ENCODE measurements around the gene RGS3. TPM values are rescaled to one million over a fixed set of nuclear protein-coding genes. Genes with fewer than 3 reads are reported as not detected.

Gene RGS3
- total and polyA plus RNA-seq, 2 of the 13 experiments (the other 11 are each of a cell fraction or from before 2014, with no cell fraction given) = 17.1 to 28.8 TPM

DNA sequence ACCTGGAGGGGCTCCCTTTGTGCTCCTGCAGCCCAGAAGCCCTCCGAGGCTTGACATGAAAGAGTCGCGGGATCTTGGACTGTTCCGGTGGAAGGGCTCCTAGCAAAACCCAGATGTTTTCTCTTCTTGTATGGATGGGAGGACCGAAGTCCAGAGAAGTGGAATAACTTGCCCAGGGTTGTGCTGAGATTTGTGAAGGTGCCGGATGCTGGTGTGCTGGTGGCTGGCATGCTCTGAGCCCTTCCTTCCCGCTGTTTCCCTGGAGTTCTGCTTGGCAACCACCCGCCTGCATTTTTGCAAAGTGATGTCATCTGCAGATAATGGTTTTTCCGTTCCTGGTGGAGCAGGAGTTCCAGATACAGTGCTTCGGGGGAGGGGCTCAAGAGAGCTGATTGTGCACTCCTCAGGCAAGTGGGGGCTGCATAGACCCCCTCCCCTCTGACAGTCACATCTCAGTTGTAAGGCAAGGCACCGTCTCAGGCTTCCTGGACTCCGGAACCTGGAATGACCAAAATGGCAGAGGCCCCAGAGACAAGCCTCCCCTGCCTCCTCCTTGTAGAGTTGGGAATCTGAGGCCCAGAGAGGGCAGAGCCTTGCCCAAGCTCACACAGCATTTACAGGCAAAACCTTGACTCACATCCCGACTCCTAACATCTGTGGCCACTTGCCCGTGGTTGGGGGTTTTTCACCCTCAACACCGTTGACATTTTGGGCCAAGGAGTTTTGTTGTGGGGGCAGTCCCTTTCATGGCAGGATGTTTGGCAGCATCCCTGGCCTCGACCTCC lies 157.0 kb downstream of the RGS3 start (continued):
- TF ChIP-seq RFXAP (CRISPR knock-in tag; IDR thresholded peaks at IDR 0.05; ENCODE audit: borderline replicate concordance) (0 out of 2 replicates have a peak, but pooled peaks have one; percentile 44), ZNF292 (CRISPR knock-in tag; IDR thresholded peaks at IDR 0.05; ENCODE audit: borderline replicate concordance, low read depth) (no peak), ERF (CRISPR knock-in tag; IDR thresholded peaks at IDR 0.05) (peak; percentile 23; the same call in 1 of the 2 replicates), ZNF768 (CRISPR knock-in tag; IDR thresholded peaks at IDR 0.05) (peak; percentile 99), NCOA2 (CRISPR knock-in tag; IDR thresholded peaks at IDR 0.05) (no peak; the same call in 1 of the 2 replicates), ELF3 (CRISPR knock-in tag; IDR thresholded peaks at IDR 0.05) (peak; percentile 73), ZFP62 (CRISPR knock-in tag; IDR thresholded peaks at IDR 0.05) (no peak), ZNF782 (CRISPR knock-in tag; IDR thresholded peaks at IDR 0.05; ENCODE audit: borderline replicate concordance) (no peak), RNF2 (conservative IDR thresholded peaks at IDR 0.05; ENCODE audit: low read depth) (no peak), ZNF75D (CRISPR knock-in tag; IDR thresholded peaks at IDR 0.05; ENCODE audit: borderline replicate concordance) (no peak), ZBTB7A (CRISPR knock-in tag; IDR thresholded peaks at IDR 0.05) (0 out of 2 replicates have a peak, but pooled peaks have one; percentile 28), HES4 (CRISPR knock-in tag; IDR thresholded peaks at IDR 0.05; ENCODE audit: borderline replicate concordance) (no peak), WIZ (CRISPR knock-in tag; IDR thresholded peaks at IDR 0.05) (no peak), ZNF644 (CRISPR knock-in tag; IDR thresholded peaks at IDR 0.05; ENCODE audit: low read depth) (0 out of 2 replicates have a peak, but pooled peaks have one; percentile 23), HOXD1 (CRISPR knock-in tag; IDR thresholded peaks at IDR 0.05) (no peak), ZNF143 (CRISPR knock-in tag; IDR thresholded peaks at IDR 0.05) (no peak), MTA3 (CRISPR knock-in tag; IDR thresholded peaks at IDR 0.05) (no peak), GATAD1 (CRISPR knock-in tag; IDR thresholded peaks at IDR 0.05) (no peak; the same call in 1 of the 2 replicates), ZNF841 (CRISPR knock-in tag; IDR thresholded peaks at IDR 0.05; ENCODE audit: borderline replicate concordance) (no peak)
- TF ChIP-seq, protein P1, sequence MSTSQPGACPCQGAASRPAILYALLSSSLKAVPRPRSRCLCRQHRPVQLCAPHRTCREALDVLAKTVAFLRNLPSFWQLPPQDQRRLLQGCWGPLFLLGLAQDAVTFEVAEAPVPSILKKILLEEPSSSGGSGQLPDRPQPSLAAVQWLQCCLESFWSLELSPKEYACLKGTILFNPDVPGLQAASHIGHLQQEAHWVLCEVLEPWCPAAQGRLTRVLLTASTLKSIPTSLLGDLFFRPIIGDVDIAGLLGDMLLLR (CRISPR knock-in tag; IDR thresholded peaks at IDR 0.05) = no peak
- TF ChIP-seq, protein P2, sequence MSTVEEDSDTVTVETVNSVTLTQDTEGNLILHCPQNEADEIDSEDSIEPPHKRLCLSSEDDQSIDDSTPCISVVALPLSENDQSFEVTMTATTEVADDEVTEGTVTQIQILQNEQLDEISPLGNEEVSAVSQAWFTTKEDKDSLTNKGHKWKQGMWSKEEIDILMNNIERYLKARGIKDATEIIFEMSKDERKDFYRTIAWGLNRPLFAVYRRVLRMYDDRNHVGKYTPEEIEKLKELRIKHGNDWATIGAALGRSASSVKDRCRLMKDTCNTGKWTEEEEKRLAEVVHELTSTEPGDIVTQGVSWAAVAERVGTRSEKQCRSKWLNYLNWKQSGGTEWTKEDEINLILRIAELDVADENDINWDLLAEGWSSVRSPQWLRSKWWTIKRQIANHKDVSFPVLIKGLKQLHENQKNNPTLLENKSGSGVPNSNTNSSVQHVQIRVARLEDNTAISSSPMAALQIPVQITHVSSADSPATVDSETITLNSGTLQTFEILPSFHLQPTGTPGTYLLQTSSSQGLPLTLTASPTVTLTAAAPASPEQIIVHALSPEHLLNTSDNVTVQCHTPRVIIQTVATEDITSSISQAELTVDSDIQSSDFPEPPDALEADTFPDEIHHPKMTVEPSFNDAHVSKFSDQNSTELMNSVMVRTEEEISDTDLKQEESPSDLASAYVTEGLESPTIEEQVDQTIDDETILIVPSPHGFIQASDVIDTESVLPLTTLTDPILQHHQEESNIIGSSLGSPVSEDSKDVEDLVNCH (CRISPR knock-in tag; IDR thresholded peaks at IDR 0.05) = no peak
- TF ChIP-seq, protein P3, sequence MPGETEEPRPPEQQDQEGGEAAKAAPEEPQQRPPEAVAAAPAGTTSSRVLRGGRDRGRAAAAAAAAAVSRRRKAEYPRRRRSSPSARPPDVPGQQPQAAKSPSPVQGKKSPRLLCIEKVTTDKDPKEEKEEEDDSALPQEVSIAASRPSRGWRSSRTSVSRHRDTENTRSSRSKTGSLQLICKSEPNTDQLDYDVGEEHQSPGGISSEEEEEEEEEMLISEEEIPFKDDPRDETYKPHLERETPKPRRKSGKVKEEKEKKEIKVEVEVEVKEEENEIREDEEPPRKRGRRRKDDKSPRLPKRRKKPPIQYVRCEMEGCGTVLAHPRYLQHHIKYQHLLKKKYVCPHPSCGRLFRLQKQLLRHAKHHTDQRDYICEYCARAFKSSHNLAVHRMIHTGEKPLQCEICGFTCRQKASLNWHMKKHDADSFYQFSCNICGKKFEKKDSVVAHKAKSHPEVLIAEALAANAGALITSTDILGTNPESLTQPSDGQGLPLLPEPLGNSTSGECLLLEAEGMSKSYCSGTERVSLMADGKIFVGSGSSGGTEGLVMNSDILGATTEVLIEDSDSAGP (CRISPR knock-in tag; IDR thresholded peaks at IDR 0.05; ENCODE audit: borderline replicate concordance) = 0 out of 2 replicates have a peak, but pooled peaks have one; percentile 32
- TF ChIP-seq, protein P4, sequence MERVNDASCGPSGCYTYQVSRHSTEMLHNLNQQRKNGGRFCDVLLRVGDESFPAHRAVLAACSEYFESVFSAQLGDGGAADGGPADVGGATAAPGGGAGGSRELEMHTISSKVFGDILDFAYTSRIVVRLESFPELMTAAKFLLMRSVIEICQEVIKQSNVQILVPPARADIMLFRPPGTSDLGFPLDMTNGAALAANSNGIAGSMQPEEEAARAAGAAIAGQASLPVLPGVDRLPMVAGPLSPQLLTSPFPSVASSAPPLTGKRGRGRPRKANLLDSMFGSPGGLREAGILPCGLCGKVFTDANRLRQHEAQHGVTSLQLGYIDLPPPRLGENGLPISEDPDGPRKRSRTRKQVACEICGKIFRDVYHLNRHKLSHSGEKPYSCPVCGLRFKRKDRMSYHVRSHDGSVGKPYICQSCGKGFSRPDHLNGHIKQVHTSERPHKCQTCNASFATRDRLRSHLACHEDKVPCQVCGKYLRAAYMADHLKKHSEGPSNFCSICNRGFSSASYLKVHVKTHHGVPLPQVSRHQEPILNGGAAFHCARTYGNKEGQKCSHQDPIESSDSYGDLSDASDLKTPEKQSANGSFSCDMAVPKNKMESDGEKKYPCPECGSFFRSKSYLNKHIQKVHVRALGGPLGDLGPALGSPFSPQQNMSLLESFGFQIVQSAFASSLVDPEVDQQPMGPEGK (CRISPR knock-in tag; IDR thresholded peaks at IDR 0.05) = peak; percentile 61
